HepG2 (cell line): ENCODE data around the gene SLC7A6OS. TPM values are rescaled to one million over a fixed set of nuclear protein-coding genes. Genes with fewer than 3 reads are reported as not detected.

Source experiments
- BCL6 ChIP-seq: IDR thresholded peaks from 2 replicates; pipeline ENCODE4 v1.6.1; 2016; ENCODE audit warnings: missing genetic modification reagents, missing compliant biosample characterization
- CBX1 ChIP-seq: IDR thresholded peaks from one replicate; pipeline ENCODE4 v1.6.1; 2016; ENCODE audit warnings: antibody characterized with exemption, low read depth
- FLYWCH1 ChIP-seq: sonication (generic); formaldehyde crosslinking; IDR thresholded peaks from 2 replicates; pipeline ENCODE4 v1.8.1; 2023; ENCODE audit warnings: mild to moderate bottlenecking, missing genetic modification reagents
- HNRNPLL ChIP-seq: fragments of 200-400 bp; formaldehyde crosslinking; IDR thresholded peaks from 2 replicates; pipeline ENCODE4 v1.6.1; 2017; ENCODE audit warnings: mild to moderate bottlenecking, low read depth, low read length; ENCODE audit not compliant: poor library complexity, severe bottlenecking
- MIER2 ChIP-seq: IDR thresholded peaks from 2 replicates; pipeline ENCODE4 v1.6.1; 2016; ENCODE audit warnings: missing biosample characterization, missing genetic modification reagents
- NFATC3 ChIP-seq: sonication (generic); formaldehyde crosslinking; IDR thresholded peaks from 2 replicates; pipeline ENCODE4 v1.5.1; 2020; ENCODE audit warnings: mild to moderate bottlenecking, missing genetic modification reagents
- NFKB2 ChIP-seq: sonication (generic); formaldehyde crosslinking; IDR thresholded peaks from 2 replicates; pipeline ENCODE4 v1.4.0; 2020; ENCODE audit warnings: missing genetic modification reagents, borderline replicate concordance
- PHF20 ChIP-seq: sonication (generic); formaldehyde crosslinking; IDR thresholded peaks from 2 replicates; pipeline ENCODE4 v1.5.0; 2020; ENCODE audit warnings: mild to moderate bottlenecking, missing genetic modification reagents
- PTBP1 ChIP-seq: fragments of 200-400 bp; formaldehyde crosslinking; IDR thresholded peaks from 2 replicates; pipeline ENCODE4 v1.6.1; 2018; ENCODE audit warnings: low read length, low read depth; ENCODE audit not compliant: poor library complexity, severe bottlenecking
- SRSF4 ChIP-seq: fragments of 200-400 bp; formaldehyde crosslinking; IDR thresholded peaks from one replicate; pipeline ENCODE4 v1.6.1; 2018; ENCODE audit warnings: mild to moderate bottlenecking, low read depth, low read length, moderate library complexity; ENCODE audit not compliant: poor library complexity, severe bottlenecking
- STAT5B ChIP-seq: sonication (generic); formaldehyde crosslinking; IDR thresholded peaks from 2 replicates; pipeline ENCODE4 v1.4.0; 2020; ENCODE audit warnings: missing genetic modification reagents
- TARDBP ChIP-seq: sonication (generic); formaldehyde crosslinking; IDR thresholded peaks from 2 replicates; pipeline ENCODE4 v1.8.0; 2022; ENCODE audit warnings: mild to moderate bottlenecking, missing genetic modification reagents
- ZBTB1 ChIP-seq: sonication (generic); formaldehyde crosslinking; IDR thresholded peaks from 2 replicates; pipeline ENCODE4 v1.4.0; 2020; ENCODE audit warnings: missing genetic modification reagents, borderline replicate concordance
- ZNF224 ChIP-seq: sonication (generic); formaldehyde crosslinking; IDR thresholded peaks from 2 replicates; pipeline ENCODE4 v1.5.0; 2020; ENCODE audit warnings: mild to moderate bottlenecking, missing genetic modification reagents
- ZNF33A ChIP-seq: sonication (generic); formaldehyde crosslinking; IDR thresholded peaks from 2 replicates; pipeline ENCODE4 v1.5.1; 2020; ENCODE audit warnings: missing genetic modification reagents, mild to moderate bottlenecking, moderate library complexity, borderline replicate concordance
- ZNF530 ChIP-seq: sonication (generic); formaldehyde crosslinking; IDR thresholded peaks from 2 replicates; pipeline ENCODE4 v1.5.0; 2020; ENCODE audit warnings: low read depth, mild to moderate bottlenecking, missing genetic modification reagents
- ZNF557 ChIP-seq: sonication (generic); formaldehyde crosslinking; IDR thresholded peaks from 2 replicates; pipeline ENCODE4 v1.4.0; 2020; ENCODE audit warnings: missing genetic modification reagents
- ZNF572 ChIP-seq: sonication (generic); formaldehyde crosslinking; IDR thresholded peaks from 2 replicates; pipeline ENCODE4 v1.5.1; 2020; ENCODE audit warnings: mild to moderate bottlenecking, missing genetic modification reagents
- ZNF577 ChIP-seq: sonication (generic); formaldehyde crosslinking; IDR thresholded peaks from 2 replicates; pipeline ENCODE4 v1.4.0; 2020; ENCODE audit warnings: mild to moderate bottlenecking, low read depth, missing genetic modification reagents, borderline replicate concordance
- ZNF737 ChIP-seq: sonication (generic); formaldehyde crosslinking; IDR thresholded peaks from 2 replicates; pipeline ENCODE4 v1.5.0; 2020; ENCODE audit warnings: missing genetic modification reagents, mild to moderate bottlenecking, borderline replicate concordance
- polyA plus RNA-seq, 8 experiments: library from polyadenylated mRNA; depleted of rRNA in 3 of 8; stranded (reverse) in 7 of 8; unstranded in 1 of 8; fragments of >200 nt; fragmentation: Illumina TruSeq in 4 of 8; extraction: Trizol in 4 of 8; gene quantifications; 2 replicates each; pipeline versions ENCODE4 v1.2.1 to v1.2.3, GENCODE V29; 2011 to 2016; ENCODE audit warnings: low read depth in 4 of 8, missing spikeins in 1 of 8, mixed read lengths in 1 of 8; ENCODE audit not compliant: insufficient read depth in 1 of 8
- total RNA-seq, 5 experiments: library from RNA; depleted of rRNA; stranded (reverse); fragments of >200 nt; fragmentation: Illumina TruSeq; extraction: Trizol; gene quantifications; 2 replicates each; pipeline ENCODE4 v1.2.3, GENCODE V29; 2016; ENCODE audit warnings: low read depth in 1 of 5
- TF ChIP-seq, protein P1 (sequence below): sonication (generic); formaldehyde crosslinking; IDR thresholded peaks from 2 replicates; pipeline ENCODE4 v1.5.0; 2020; ENCODE audit warnings: mild to moderate bottlenecking, missing genetic modification reagents
- TF ChIP-seq, protein P2 (sequence below): sonication (generic); formaldehyde crosslinking; IDR thresholded peaks from 2 replicates; pipeline ENCODE4 v1.4.0; 2020; ENCODE audit warnings: mild to moderate bottlenecking, missing genetic modification reagents
- TF ChIP-seq, protein P3 (sequence below): fragments of 450-650 bp; IDR thresholded peaks from 2 replicates; pipeline ENCODE4 v1.6.1; 2017
- TF ChIP-seq, protein P4 (sequence below): sonication (generic); formaldehyde crosslinking; IDR thresholded peaks from 2 replicates; pipeline ENCODE4 v1.5.1; 2020; ENCODE audit warnings: missing genetic modification reagents, mild to moderate bottlenecking, borderline replicate concordance

Gene SLC7A6OS
- total and polyA plus RNA-seq, 2 of the 13 experiments (the other 11 are each of a cell fraction or from before 2014, with no cell fraction given), result 11.2 to 21.5 TPM

DNA sequence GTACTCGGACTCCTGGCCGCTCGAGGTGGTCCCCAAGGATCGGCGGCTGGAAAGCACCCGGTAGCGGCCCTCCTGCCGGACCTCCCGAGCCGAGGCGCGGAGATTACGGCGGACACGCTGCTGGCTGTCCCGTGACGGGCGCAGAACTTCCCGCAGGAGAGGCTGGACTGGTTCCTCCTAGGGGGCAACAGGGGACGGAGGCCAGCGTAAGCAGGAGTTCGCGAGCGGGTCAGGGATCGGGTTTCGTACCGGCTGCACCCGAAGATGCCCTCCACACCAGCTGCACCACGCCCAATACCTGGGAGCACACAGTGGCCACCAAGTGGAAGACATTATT lies 341 bp downstream of the SLC7A6OS start (continued):
- TF ChIP-seq, protein P1, sequence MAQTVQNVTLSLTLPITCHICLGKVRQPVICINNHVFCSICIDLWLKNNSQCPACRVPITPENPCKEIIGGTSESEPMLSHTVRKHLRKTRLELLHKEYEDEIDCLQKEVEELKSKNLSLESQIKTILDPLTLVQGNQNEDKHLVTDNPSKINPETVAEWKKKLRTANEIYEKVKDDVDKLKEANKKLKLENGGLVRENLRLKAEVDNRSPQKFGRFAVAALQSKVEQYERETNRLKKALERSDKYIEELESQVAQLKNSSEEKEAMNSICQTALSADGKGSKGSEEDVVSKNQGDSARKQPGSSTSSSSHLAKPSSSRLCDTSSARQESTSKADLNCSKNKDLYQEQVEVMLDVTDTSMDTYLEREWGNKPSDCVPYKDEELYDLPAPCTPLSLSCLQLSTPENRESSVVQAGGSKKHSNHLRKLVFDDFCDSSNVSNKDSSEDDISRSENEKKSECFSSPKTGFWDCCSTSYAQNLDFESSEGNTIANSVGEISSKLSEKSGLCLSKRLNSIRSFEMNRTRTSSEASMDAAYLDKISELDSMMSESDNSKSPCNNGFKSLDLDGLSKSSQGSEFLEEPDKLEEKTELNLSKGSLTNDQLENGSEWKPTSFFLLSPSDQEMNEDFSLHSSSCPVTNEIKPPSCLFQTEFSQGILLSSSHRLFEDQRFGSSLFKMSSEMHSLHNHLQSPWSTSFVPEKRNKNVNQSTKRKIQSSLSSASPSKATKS (CRISPR knock-in tag), result 0 out of 2 replicates have a peak, but pooled peaks have one; percentile 2
- no peak; the same call in 1 of the 2 replicates for TF ChIP-seq ZNF737 (CRISPR knock-in tag)
- TF ChIP-seq ZNF577 (CRISPR knock-in tag), result no peak
- TF ChIP-seq ZNF33A (CRISPR knock-in tag), result peak; percentile 92; the same call in 1 of the 2 replicates
- TF ChIP-seq PTBP1, result peak; percentile 76
- TF ChIP-seq ZBTB1 (CRISPR knock-in tag), result no peak
- TF ChIP-seq TARDBP, result no peak
- TF ChIP-seq ZNF224 (CRISPR knock-in tag), result no peak
- TF ChIP-seq MIER2, result no peak
- TF ChIP-seq NFATC3 (CRISPR knock-in tag), result no peak
- no peak for TF ChIP-seq STAT5B
- TF ChIP-seq ZNF530 (CRISPR knock-in tag), result peak; percentile 8; the same call in 1 of the 2 replicates
- TF ChIP-seq NFKB2, result no peak
- no peak for TF ChIP-seq CBX1
- TF ChIP-seq, protein P2, sequence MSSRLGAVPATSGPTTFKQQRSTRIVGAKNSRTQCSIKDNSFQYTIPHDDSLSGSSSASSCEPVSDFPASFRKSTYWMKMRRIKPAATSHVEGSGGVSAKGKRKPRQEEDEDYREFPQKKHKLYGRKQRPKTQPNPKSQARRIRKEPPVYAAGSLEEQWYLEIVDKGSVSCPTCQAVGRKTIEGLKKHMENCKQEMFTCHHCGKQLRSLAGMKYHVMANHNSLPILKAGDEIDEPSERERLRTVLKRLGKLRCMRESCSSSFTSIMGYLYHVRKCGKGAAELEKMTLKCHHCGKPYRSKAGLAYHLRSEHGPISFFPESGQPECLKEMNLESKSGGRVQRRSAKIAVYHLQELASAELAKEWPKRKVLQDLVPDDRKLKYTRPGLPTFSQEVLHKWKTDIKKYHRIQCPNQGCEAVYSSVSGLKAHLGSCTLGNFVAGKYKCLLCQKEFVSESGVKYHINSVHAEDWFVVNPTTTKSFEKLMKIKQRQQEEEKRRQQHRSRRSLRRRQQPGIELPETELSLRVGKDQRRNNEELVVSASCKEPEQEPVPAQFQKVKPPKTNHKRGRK (CRISPR knock-in tag), result no peak
- TF ChIP-seq, protein P3, sequence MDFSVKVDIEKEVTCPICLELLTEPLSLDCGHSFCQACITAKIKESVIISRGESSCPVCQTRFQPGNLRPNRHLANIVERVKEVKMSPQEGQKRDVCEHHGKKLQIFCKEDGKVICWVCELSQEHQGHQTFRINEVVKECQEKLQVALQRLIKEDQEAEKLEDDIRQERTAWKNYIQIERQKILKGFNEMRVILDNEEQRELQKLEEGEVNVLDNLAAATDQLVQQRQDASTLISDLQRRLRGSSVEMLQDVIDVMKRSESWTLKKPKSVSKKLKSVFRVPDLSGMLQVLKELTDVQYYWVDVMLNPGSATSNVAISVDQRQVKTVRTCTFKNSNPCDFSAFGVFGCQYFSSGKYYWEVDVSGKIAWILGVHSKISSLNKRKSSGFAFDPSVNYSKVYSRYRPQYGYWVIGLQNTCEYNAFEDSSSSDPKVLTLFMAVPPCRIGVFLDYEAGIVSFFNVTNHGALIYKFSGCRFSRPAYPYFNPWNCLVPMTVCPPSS, result no peak
- TF ChIP-seq BCL6 (CRISPR knock-in tag), result no peak
- TF ChIP-seq, protein P4, sequence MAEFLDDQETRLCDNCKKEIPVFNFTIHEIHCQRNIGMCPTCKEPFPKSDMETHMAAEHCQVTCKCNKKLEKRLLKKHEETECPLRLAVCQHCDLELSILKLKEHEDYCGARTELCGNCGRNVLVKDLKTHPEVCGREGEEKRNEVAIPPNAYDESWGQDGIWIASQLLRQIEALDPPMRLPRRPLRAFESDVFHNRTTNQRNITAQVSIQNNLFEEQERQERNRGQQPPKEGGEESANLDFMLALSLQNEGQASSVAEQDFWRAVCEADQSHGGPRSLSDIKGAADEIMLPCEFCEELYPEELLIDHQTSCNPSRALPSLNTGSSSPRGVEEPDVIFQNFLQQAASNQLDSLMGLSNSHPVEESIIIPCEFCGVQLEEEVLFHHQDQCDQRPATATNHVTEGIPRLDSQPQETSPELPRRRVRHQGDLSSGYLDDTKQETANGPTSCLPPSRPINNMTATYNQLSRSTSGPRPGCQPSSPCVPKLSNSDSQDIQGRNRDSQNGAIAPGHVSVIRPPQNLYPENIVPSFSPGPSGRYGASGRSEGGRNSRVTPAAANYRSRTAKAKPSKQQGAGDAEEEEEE (CRISPR knock-in tag), result 0 out of 2 replicates have a peak, but pooled peaks have one; percentile 78
- peak; percentile 79 for TF ChIP-seq HNRNPLL
- TF ChIP-seq ZNF572, result 0 out of 2 replicates have a peak, but pooled peaks have one; percentile 18
- TF ChIP-seq SRSF4, result no peak
- 0 out of 2 replicates have a peak, but pooled peaks have one; percentile 17 for TF ChIP-seq FLYWCH1 (CRISPR knock-in tag)
- no peak for TF ChIP-seq ZNF557 (CRISPR knock-in tag)
- TF ChIP-seq PHF20 (CRISPR knock-in tag), result no peak
